ENCODE data around the gene DNAH2. TPM values are rescaled to one million over a fixed set of nuclear protein-coding genes. Genes with fewer than 3 reads are reported as not detected.

Gene DNAH2
- total RNA-seq, 2 experiments from 2014 or later, result not detected

- no TSS peak for BruUV-seq (replicated peaks)
- TF ChIP-seq CTCF (conservative IDR thresholded peaks at IDR 0.05; ENCODE audit: low read length) (no peak), EZH2phosphoT487 (IDR thresholded peaks at IDR 0.05; ENCODE audit: borderline replicate concordance, low read depth, low read length) (no peak)
- no peaks in the 10 kb centered on the region for H3K4me1 ChIP-seq (ENCODE audit: insufficient read depth, low read length, poor library complexity, severe bottlenecking)
- no peak overlapping the region for H3K27ac ChIP-seq (ENCODE audit: low read depth, low read length, poor library complexity, severe bottlenecking)
- ChIA-PET POLR2A (interaction anchor here (0.6 kb wide), 1 partner anchor 179 kb away, joined by 3 read pairs; no protein-coding TSS in a partner anchor), CTCF (ENCODE audit: unreplicated experiment) (no interaction called here)
- no peaks in the 10 kb centered on the region for H3K9me2 ChIP-seq (ENCODE audit: insufficient read depth, low read length)
- H3K4me2 ChIP-seq (ENCODE audit: low read length), result no peak overlapping the region
- H3K4me3 ChIP-seq (ENCODE audit: low read depth, low read length, poor library complexity, severe bottlenecking), result no peak overlapping the region
- H3K36me3 ChIP-seq (ENCODE audit: insufficient read depth, low read length), result peaks cover 26% of the 10 kb centered on the region
- no peaks in the 10 kb centered on the region for H3K79me2 ChIP-seq (ENCODE audit: insufficient read depth, low read depth, low read length)
- H4K20me1 ChIP-seq (ENCODE audit: insufficient read depth, low read length), result no peaks in the 10 kb centered on the region; the same call in 1 of the 2 replicates
- DNase-seq (ENCODE audit: low spot score), result no peak
- H3K9me3 ChIP-seq (ENCODE audit: low read length), result no peaks in the 10 kb centered on the region
- no peak overlapping the region for H2AFZ ChIP-seq (ENCODE audit: low read length)
- intact Hi-C loops (cut with micrococcal nuclease; ENCODE audit: unreplicated experiment), result no loop called here
These were observed 17.0 kb upstream of the DNAH2 start for GRCh38 chr17:7700510-7700909.

GRCh38 chr17:7701681-7702080 lies 15.9 kb upstream of the DNAH2 start:
- Histone ChIP-seq H3K4me3 (ENCODE audit: low read depth, low read length, poor library complexity, severe bottlenecking) (no peak overlapping the region), H3K9me2 (ENCODE audit: insufficient read depth, low read length) (no peaks in the 10 kb centered on the region), H4K20me1 (ENCODE audit: insufficient read depth, low read length) (no peaks in the 10 kb centered on the region; the same call in 1 of the 2 replicates), H2AFZ (ENCODE audit: low read length) (no peak overlapping the region), H3K27ac (ENCODE audit: low read depth, low read length, poor library complexity, severe bottlenecking) (no peak overlapping the region), H3K4me1 (ENCODE audit: insufficient read depth, low read length, poor library complexity, severe bottlenecking) (no peaks in the 10 kb centered on the region), H3K79me2 (ENCODE audit: insufficient read depth, low read depth, low read length) (no peaks in the 10 kb centered on the region), H3K4me2 (ENCODE audit: low read length) (no peak overlapping the region), H3K9me3 (ENCODE audit: low read length) (no peaks in the 10 kb centered on the region), H3K36me3 (ENCODE audit: insufficient read depth, low read length) (peaks cover 17% of the 10 kb centered on the region)
- TF ChIP-seq EZH2phosphoT487 (IDR thresholded peaks at IDR 0.05; ENCODE audit: borderline replicate concordance, low read depth, low read length) (no peak), CTCF (conservative IDR thresholded peaks at IDR 0.05; ENCODE audit: low read length) (no peak)
- no TSS peak for BruUV-seq (replicated peaks)
- intact Hi-C loops (cut with micrococcal nuclease; ENCODE audit: unreplicated experiment), result no loop called here
- ChIA-PET CTCF (ENCODE audit: unreplicated experiment) (no interaction called here), POLR2A (no interaction called here)
- DNase-seq (ENCODE audit: low spot score), result no peak

- Histone ChIP-seq H4K20me1 (ENCODE audit: insufficient read depth, low read length) (no peaks in the 10 kb centered on the region; the same call in 1 of the 2 replicates), H2AFZ (ENCODE audit: low read length) (no peak overlapping the region), H3K27ac (ENCODE audit: low read depth, low read length, poor library complexity, severe bottlenecking) (no peak overlapping the region), H3K4me1 (ENCODE audit: insufficient read depth, low read length, poor library complexity, severe bottlenecking) (no peaks in the 10 kb centered on the region), H3K9me2 (ENCODE audit: insufficient read depth, low read length) (no peaks in the 10 kb centered on the region), H3K9me3 (ENCODE audit: low read length) (no peaks in the 10 kb centered on the region), H3K79me2 (ENCODE audit: insufficient read depth, low read depth, low read length) (no peaks in the 10 kb centered on the region), H3K4me2 (ENCODE audit: low read length) (no peak overlapping the region), H3K4me3 (ENCODE audit: low read depth, low read length, poor library complexity, severe bottlenecking) (no peak overlapping the region), H3K36me3 (ENCODE audit: insufficient read depth, low read length) (peaks cover 13% of the 10 kb centered on the region)
- intact Hi-C loops (cut with micrococcal nuclease; ENCODE audit: unreplicated experiment), result no loop called here
- DNase-seq (ENCODE audit: low spot score), result no peak
- TF ChIP-seq CTCF (conservative IDR thresholded peaks at IDR 0.05; ENCODE audit: low read length), result no peak
- no peak for TF ChIP-seq EZH2phosphoT487 (IDR thresholded peaks at IDR 0.05; ENCODE audit: borderline replicate concordance, low read depth, low read length)
- TSS peak; percentile 67 for BruUV-seq (replicated peaks)
- POLR2A ChIA-PET, result no interaction called here
- CTCF ChIA-PET (ENCODE audit: unreplicated experiment), result no interaction called here
These were observed 14.8 kb upstream of the DNAH2 start for GRCh38 chr17:7702776-7703175.
